Measurements from ENCODE around the gene GAS2L1.

GRCh38 chr22:29348956-29349355 is 42.5 kb downstream of the GAS2L1 start:
- TF ChIP-seq CTCF (IDR thresholded peaks at IDR 0.05; ENCODE audit: extremely low read depth in 1 of 2, insufficient read depth in 1 of 2, low read depth in 1 of 2, low read length in 2 of 2) = no peak
- TF ChIP-seq POLR2A (IDR thresholded peaks at IDR 0.05; ENCODE audit: low read depth, low read length) = no peak
- no peak for TF ChIP-seq POLR2AphosphoS5 (IDR thresholded peaks at IDR 0.05; ENCODE audit: insufficient read depth, low read depth, low read length)
- TF ChIP-seq, protein P1, sequence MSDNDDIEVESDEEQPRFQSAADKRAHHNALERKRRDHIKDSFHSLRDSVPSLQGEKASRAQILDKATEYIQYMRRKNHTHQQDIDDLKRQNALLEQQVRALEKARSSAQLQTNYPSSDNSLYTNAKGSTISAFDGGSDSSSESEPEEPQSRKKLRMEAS (IDR thresholded peaks at IDR 0.05; ENCODE audit: insufficient read depth, insufficient read length) = no peak
- TF ChIP-seq EZH2 (IDR thresholded peaks at IDR 0.05; ENCODE audit: borderline replicate concordance, low read depth, low read length, severe bottlenecking) = no peak
- no peak for TF ChIP-seq JUN (IDR thresholded peaks at IDR 0.05; ENCODE audit: borderline replicate concordance, insufficient read depth, insufficient read length, low read depth)
- TF ChIP-seq MYC (IDR thresholded peaks at IDR 0.05; ENCODE audit: low read depth, low read length) = no peak
